GM19397 (cell line): ENCODE data around the gene EFHC1.
"Not testable (repeated sequence)": the region's sequence is repeated elsewhere in the genome, so short reads cannot be mapped to it uniquely, and the experiment has no call there.

Experiments
- ATAC-seq: cut with Tn5 transposase; IDR thresholded peaks from one replicate; pipeline ENCODE4 v1.9.1; 2021; ENCODE audit warnings: mild to moderate bottlenecking, moderate library complexity; ENCODE audit not compliant: unreplicated experiment

The EFHC1 gene, protein sequence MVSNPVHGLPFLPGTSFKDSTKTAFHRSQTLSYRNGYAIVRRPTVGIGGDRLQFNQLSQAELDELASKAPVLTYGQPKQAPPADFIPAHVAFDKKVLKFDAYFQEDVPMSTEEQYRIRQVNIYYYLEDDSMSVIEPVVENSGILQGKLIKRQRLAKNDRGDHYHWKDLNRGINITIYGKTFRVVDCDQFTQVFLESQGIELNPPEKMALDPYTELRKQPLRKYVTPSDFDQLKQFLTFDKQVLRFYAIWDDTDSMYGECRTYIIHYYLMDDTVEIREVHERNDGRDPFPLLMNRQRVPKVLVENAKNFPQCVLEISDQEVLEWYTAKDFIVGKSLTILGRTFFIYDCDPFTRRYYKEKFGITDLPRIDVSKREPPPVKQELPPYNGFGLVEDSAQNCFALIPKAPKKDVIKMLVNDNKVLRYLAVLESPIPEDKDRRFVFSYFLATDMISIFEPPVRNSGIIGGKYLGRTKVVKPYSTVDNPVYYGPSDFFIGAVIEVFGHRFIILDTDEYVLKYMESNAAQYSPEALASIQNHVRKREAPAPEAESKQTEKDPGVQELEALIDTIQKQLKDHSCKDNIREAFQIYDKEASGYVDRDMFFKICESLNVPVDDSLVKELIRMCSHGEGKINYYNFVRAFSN

DNA sequence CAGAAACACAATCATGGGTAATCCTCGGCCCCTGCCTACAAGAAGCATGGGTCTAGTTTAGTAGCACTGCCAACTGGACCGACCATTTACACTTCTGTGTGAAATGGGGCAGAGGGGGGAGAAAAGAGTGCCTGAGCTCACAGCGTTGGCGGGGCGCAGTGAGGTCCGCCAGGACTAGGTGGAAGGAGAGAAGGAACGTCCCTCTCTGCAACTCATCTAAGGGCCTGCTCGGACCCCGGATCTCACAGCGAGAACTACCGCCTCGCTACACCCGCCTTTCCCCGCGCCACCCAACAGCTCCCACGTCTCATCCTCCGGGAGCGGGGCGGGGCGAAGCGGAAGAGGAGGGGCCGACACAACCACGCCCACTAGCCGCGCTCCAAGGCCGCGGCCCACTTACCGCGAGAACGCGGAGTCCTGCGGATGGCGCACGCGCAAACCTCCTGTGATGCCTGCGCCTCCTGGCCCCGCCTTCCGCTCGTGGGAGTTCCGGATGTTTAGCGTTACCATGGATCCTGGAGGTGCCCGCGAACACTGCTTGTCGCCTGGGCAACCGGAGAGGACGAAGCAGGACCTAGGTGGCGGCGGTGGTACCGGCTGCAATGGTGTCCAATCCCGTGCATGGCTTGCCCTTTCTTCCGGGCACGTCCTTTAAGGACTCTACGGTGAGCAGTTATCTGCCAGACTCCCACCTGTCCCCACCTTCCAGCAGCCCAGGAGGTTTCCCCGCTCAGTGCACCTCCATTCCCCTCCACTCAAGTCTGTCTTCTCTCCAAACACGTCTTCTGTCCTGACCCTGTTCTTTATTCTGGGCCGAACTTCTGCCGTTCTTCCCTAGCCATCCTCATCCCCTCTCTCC, at the start of gene EFHC1:
TSS of gene EFHC1 (plus strand) at position 534 of the 859 bp plus-strand sequence. CDS start at position 603, 69 bp downstream.
- peak; percentile 94 for ATAC-seq

DNA sequence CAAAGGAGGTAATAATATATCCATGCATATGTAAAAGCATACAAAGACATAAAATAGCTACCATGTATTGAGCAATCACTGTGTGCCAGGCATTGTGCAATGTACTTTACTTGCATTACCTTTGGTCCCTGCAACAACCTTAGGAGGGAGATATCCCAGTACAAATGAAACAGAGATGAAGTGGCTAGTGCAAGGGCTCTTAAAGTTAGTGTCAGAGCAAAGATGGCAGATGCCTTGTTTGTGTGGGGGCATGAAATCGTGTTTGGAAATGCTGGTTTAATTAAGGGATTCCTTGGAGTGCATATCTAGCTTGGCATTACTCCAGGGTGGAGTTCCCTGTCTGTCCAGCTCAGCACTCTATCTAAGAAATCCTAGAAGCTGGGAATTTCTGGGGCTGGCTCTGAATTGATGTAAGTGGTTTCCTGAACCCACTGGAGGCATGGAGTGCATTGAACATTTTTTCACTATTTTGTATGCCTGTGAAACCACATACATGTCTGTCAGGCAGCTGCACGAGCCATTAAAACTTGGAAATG, 48.4 kb upstream of the EFHC1 start:
- no peak for ATAC-seq

DNA sequence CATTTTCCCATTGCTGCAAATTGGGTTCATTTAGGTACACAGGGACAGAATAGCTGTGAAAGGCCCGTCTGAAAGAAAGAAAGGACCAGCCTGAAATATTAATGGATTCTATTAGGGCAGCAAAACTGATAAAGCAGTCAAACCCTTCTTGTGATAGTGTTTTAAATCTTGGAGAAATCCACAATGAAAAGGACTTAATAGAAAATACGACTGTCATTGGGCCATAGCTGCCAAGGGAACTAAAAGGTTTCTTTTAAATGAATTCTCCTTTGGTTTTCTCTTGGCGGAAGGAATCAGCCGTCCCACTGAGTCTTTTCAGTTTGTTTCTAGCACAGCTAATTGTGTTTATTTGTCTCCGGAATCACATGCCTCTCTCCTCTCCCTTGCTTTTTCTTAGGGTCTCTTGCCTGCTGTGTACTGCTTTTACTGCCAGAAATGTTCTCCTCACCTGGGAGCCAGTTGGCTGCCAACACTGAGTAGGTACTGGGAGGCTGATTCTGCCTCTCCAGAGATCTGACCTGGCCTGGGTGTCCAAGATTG, 46.9 kb upstream of the EFHC1 start:
- no peak for ATAC-seq

DNA sequence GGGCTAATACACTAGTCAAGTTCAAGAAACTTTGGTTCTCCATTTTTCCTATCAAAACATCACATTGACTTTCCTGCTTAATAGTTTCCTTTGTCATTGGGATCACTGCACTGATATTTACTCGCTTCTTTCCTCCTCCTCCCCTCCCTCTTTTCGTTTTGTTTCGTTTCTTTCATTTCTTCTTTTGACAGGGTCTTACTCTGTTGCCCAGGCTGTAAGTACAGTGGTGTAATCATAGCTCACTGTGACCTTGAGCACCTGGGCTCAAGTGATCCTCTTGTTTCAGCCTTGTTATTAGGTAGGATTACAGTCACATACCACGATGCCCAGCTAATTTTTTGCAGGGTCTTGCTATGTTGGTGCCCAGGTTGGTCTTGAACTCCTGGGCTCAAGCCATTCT, 45.9 kb upstream of the EFHC1 start:
- no peak for ATAC-seq

DNA sequence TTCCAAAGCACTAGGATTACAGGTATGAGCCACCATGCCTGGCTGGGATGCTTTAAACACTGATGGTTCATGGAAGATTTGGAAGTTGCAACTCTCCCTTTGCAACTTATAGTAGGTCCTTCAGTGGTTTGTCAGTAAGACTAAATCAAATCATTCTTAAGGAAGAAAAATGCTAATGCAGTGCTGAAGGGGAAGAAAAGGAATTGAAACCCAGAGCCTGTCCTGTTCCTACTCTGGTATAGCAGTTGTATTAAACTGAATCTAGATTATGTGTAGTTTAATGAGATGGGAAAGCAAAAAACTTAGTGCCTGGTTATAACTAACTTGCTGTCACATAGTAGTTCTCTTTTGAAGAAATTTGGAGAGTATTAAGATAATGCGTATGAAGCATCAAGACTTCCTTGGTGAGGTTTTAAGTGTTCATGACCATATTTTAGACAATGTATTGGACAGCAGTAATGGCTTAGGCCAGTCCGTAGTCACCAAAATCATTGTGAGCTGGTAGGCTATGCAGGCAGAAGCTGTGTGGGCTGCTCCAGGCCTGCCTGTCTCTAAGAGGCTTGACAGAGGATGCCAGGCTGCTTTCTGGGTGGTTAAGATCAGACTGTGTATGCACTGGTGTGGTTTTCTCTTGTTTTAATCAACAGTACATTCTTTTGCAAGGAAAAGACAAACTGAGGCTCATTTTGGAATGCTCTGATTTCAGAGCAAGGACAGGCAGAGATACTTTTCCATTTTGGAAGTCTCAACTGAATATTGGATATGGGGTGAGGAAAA, 44.2 kb upstream of the EFHC1 start:
- no peak for ATAC-seq

DNA sequence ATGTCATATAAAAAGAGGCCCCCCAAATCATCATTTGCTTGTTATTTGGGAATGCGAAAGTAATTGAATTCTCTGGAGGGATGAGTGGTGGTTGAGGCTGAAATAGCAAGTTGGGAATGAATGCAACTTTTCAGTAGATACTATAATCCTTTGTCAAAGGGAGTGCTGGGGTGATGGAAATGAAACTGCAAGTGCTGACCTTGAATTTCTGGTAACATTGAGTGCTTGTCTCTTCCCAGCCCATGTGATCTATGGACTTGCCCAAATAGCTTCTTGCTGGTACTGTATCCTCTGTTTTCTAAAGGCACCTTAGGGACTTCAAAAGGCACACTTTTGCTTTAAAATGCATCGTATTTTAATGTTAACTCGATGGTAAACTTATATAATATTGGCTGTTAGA, 43.4 kb upstream of the EFHC1 start:
- ATAC-seq: no peak

DNA sequence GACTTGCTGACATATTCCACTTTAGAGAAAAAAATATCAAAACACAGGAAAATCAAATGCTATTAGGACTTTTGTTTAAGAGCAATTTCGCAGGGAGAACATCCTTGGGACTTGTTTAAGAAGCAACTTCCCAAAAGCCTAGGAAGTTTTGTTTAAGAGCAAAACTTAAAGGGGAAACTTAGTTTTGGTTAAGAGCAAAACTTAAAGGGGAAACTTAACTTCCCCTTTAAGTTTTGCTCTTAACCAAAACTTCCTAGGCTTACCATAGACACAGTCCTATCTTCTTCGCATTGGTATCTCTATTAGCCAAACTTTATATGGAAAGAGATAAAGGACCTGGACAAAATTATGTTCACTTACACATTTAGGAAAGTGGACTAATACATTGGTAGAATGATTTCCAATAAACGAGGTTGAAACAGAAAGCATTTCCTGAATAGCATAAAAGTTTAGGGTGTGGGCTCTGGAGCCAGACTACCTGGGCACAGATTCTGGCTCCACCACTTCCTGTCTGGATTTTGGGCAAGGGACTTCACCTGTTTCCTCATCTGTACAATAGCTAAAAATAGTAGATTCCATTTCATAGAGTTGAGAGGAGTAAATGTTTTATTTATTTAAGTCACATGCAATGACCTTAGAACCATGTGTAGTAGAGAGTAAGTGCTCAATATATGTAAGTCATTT, 42.5 kb upstream of the EFHC1 start:
- no peak for ATAC-seq

DNA sequence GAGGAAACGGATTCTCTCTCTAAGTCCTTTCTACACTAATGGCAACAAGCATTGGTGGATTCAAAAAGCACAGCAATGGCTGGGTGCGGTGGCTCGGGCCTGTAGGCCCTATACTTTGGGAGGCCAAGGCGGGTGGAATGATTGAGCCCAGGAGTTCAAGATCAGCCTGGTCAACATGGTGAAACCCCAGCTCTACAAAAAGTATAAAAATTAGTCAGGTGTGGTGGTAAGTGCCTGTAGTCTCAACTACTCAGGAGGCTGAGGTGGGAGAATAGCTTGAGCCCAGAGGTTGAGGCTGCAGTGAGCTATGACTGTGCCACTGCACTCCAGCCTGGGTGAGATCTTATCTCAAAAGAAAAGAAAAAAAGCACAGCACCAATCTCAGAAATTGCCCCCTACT, 38.9 kb upstream of the EFHC1 start:
- ATAC-seq: no peak

DNA sequence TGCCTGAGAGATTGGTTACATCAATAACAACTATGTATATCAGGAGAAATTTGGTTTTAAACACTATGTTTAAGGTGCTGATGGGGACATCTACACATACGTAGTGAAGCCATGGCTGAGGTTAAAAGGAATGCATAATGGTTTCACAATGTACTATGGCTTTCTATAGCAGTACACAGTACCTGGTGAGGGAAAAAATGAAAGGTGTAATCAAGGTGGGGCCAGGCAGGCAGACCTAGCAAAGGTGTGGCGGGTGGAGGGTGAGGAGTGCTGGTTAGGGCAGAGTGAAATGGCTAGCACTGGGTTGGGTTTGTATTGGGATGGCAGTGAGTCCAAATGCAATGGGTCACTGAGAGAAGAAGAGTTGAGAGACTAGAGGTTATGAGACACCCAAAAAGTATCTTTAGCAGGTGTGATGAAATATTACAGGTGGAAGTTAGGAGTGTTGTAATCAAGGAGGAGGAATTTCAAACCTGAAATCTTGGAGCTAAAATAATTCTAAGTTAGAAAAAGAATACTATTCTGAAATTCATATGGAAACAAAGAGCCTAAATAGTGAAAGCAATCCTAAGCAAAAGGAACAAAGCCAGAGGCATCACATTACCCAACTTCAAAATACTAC, 35.9 kb upstream of the EFHC1 start:
- ATAC-seq: no peak

DNA sequence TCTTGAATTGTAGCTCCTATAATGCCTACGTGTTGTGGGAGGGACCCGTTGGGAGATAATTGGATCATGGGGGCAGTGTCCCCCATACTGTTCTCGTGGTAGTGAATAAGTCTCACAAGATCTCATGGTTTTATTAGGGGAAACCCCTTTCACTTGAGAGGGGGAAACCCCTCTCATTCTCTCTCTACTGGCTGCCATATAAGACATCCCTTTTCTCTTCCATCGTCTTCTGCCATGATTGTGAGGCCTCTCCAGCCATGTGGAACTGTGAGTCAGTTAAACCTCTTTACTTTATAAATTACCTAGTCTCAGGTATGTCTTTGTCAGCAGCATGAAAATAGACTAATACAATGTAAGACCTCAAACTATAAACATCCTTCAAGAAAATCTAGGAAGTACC, 35.1 kb upstream of the EFHC1 start:
- no peak for ATAC-seq

DNA sequence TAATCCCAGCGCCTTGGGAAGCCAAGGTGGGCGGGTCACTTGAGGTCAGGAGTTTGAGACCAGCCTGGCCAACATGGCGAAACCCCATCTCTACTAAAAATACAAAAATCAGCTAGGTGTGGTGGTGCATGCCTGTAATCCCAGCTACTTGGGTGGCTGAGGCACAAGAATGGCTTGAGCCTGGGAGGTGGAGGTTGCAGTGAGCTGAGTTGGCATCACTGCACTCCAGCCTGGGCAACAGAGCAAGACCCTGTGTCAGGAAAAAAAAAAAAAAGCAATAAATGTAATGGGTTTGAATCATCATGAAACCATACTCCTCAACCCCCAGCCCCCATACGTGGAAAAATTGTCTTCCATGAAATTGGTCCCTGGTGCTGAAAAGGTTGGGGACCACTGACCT, 32.0 kb upstream of the EFHC1 start:
- not testable (repeated sequence) for ATAC-seq

DNA sequence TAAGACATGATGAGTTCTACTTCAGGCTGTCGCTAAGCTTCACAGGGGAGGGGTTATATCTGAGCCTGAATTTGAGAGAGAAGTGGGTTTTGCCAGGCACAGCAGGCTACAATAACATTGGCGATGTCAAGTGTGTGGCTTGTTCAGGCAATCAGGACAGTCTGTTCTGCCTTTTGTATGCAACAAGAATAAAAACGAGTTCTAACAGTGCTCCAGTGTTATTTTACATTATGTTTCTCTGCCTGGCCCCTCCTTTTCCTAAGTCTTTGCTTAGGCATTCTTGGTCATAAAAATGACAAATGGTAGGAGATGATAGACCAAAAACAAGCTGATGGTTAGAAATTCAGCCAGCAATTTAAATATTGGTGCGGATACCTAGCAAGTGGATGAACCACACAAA, 31.4 kb upstream of the EFHC1 start:
- ATAC-seq: no peak

DNA sequence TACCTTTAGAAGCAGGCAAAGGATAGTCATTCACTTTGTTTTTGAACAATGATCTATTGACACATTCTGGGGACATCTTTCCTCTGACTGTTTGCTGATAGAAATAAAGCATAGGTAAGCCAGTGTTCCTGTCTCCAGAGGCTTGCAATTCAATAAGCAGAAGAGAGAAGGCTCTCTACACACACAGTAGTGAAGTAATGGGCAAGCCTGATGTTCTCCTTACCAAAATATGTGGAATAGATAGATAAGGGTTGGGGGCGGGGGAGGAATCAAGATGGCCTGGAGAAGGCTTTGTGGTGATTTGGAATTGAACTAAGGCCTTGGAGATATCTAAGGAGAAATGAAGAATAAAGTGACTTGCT, 30.9 kb upstream of the EFHC1 start:
- ATAC-seq: no peak

DNA sequence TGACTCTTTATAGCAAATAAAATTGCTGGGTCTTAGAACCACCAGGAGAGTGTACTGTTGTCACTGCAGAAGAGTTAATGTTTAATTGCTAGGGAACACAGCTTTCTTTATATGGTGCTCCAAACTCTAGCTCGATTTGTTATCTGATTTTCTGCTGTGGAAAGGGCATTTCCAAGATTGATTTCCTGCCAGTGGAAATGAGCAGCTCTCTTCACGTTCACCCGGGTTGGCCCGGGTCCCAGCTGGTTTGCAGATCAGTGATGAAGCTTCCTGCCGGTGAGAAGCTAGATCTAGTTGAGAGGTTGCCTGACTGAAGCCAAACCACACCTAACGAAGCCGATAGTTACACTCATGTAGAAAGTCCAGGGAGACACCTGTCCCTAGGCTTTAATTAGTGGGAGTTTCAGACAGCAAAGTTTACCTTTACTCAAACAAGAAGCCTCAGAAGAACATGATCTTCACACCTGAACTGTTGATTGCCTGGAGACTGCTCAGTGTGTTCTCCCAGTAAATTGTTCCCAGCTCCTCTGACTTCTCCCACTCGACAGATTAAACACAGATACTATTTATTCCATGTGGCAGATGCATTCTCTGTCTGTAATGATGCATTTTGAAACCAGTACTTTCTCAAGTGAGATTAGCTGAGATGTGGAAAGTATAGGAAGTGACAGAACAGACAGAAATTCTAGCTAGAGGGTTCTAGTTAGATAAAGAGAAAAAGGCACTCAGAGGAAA, 30.3 kb upstream of the EFHC1 start:
- peak; percentile 62 for ATAC-seq

DNA sequence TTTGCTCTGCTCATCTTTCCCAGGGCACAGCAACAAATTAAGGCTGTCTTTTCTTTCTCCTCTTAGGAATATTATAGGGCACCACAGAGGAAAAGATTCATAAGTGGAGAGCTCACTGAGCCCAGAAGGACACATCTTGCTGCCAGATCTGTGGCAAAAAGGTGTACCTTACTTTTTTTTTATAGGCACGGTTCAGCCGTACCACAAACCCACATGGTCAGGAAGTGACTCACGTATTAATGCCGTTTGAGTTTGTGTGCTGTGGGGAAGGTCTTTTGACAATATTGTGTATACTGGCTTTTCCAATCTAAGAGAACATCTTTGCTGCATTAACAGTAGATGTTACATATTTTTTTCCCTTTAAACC, 29.8 kb upstream of the EFHC1 start:
- peak; percentile 36 for ATAC-seq

DNA sequence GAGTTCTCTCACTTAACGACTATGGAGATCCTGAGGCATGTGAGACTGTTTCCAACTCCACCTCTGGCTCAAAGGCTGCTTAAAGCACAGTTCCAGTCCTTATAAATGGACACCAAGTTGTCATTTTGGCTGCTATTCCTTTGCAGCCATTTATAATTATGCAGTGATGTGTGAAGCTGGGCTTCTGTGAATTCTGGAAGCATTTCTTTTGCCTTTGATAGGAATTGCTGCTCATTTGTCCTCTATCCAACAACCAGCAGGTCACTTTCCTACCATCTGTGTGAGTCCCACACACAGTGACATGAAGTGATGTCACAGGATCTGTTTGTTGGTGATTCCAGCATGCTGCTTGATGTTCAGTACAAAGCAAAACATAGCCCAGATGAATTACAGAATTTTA, 28.5 kb upstream of the EFHC1 start:
- no peak for ATAC-seq

DNA sequence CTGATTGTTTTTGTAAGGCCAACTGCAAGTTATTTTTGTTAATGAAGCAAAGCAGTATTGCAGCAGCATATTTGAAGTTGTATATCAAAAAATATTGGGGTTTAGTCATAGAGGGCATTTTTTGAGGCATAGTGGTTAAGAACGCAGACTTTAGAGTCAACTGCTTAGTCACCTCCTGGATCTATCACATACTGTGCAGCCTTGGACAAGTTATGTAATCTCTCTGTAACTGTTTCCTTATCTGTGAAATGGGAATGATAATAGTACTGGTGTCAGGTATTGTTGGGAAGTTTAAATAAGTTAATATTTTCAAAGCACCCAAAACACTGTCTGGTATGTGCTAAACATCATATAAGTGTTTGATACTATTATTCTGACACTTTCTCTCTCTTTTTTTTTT, 27.2 kb upstream of the EFHC1 start:
- no peak for ATAC-seq

DNA sequence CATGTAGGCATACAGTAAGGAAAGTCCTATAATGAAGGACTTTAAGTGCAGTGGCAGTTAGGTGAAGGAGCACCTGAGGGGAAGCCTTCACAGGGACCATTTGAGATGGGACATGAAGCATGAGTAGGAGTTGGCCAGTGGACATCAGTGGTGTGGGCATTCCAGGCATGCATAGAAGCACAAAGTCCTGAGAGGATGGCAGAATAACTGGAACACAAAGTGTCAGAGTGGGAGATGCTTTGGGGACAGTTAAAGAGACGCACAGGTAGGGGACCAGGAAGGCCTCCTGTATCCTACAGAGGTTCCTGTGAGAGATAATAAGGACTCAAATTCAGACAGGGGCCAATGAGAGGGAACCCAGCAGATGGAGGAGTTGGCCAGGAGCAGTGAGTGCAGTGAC, 26.4 kb upstream of the EFHC1 start:
- no peak for ATAC-seq

DNA sequence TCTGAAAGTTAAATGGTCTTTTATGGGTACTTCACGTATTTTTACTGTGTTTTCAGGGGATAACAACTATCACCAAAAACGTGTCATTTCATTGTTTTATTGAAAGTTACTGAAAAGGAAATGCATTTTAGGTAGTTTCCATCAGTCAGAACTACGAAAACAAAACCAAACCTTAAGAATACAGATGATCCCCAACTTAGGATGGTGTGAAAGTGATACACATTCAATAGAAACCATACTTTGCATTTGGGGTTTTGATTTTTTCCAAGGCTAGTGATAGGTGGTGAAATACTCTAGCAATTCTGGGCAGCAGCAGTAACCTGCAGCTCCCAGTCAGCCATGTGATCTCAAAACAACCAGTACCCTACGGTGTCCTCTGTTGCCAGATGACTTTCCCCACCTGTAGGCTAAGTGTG, 25.9 kb upstream of the EFHC1 start:
- peak; percentile 46 for ATAC-seq
